Retinal pigment epithelial cell (primary cell): ENCODE results near the gene PARD3.
A peak's percentile ranks its signal among the peaks of the same experiment; 100 is the strongest.

ENCODE experiments used
- DNase-seq: peaks from one replicate; pipeline ENCODE4 v3.0.0-alpha.2; 2010; ENCODE audit warnings: low read depth
- H3K4me3 ChIP-seq: 2 replicates; pipeline ENCODE4 v1.5.1; 2011; ENCODE audit warnings: mild to moderate bottlenecking, low read length, control low read depth, moderate library complexity
- TF ChIP-seq, protein P1 (sequence below): conservative IDR thresholded peaks from 2 replicates; pipeline ENCODE4 v1.5.1; 2011; ENCODE audit warnings: low read depth, low read length, control low read depth, inconsistent platforms

The PARD3 gene

DNA sequence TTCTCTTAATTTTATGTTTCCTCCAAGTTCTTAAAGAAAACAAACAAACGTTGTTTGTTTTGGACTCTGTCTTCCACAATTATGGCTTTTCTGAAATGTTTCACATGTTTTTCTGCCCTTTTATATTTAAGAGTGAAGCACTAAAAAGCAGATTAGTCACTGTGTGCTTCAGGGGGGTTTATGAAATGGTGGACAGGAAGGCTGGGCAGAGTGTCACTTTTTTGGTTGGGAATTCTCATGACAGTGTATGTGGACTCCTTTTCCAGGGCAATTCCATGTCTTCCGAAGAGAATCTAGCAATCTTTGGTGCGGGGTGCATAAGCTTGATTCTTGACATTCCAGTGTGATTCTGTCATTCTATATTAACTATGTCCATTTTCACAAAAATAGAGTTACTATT lies 669.4 kb downstream of the PARD3 start:
- H3K4me3 ChIP-seq = no peak overlapping the region
- DNase-seq = peak; percentile 25
- TF ChIP-seq, protein P1, sequence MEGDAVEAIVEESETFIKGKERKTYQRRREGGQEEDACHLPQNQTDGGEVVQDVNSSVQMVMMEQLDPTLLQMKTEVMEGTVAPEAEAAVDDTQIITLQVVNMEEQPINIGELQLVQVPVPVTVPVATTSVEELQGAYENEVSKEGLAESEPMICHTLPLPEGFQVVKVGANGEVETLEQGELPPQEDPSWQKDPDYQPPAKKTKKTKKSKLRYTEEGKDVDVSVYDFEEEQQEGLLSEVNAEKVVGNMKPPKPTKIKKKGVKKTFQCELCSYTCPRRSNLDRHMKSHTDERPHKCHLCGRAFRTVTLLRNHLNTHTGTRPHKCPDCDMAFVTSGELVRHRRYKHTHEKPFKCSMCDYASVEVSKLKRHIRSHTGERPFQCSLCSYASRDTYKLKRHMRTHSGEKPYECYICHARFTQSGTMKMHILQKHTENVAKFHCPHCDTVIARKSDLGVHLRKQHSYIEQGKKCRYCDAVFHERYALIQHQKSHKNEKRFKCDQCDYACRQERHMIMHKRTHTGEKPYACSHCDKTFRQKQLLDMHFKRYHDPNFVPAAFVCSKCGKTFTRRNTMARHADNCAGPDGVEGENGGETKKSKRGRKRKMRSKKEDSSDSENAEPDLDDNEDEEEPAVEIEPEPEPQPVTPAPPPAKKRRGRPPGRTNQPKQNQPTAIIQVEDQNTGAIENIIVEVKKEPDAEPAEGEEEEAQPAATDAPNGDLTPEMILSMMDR = no peak

DNA sequence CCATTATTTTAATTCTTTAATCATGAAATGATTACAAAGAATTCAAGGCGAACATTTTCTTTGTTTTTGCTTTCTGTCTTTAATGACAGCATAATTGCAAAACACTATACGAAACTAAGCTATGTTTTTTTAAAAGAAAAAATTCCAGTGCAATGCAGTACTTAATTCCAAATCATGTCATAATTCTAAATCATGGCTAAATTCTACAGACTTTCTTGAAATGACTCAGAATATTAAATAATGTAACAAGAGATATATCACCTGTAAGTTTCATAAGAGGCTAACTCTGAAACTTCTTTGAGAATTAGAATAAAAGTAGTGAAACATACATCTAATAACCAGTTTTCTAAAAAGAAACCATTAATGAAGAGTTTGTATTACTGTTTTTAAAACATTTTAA lies 671.6 kb downstream of the PARD3 start:
- DNase-seq = no peak
- TF ChIP-seq, protein P1 = no peak
- H3K4me3 ChIP-seq = no peak overlapping the region

DNA sequence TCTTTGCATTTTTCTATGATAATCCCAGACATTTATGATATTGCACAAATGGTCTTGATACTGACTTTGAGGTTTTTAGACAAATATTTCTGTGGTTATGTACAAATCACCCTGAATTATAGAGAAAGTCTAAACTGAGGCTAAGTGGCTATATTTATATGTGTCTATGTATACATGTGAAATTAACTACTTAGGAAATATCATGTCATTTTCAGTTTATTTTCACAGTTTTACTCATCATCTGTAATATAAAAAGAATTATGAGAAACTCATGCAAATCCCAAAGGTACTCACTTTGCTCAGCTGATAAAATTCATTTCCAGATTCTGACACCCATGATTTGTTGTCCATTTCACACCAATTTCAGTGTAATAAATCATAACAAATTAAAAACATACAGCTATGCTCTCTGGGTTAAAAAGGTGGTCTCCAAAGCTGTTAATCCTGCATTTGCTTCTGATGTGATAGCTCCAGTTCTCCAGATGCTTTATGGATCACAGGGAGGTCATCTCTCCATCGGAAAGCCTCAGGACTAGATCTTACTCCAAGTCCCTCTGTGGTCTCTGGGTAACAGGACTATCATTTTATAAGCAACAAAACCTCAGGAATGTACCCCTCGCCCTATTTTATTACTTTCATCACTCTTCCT lies 673.9 kb downstream of the PARD3 start:
- H3K4me3 ChIP-seq = no peak overlapping the region
- TF ChIP-seq, protein P1 = no peak

DNA sequence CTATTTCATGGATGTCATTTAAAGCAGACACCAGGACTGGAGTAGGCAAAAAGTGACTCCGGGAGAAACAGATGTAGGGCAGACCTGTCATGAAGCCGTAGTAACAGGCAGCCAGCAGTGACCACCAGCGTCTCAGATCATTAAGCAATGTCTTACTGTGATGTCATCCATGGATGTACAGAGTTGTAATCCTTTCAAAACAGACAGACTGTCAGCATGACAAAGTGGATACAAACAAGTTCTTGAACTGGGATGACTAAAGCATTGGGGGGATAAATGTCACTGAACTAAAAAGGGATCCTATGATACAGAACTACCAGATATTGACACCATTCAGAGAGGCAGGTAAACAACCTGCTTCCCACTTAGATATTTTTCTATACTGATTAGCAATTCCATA lies 675.5 kb downstream of the PARD3 start:
- H3K4me3 ChIP-seq = no peak overlapping the region
- TF ChIP-seq, protein P1 = no peak
- peak; percentile 9 for DNase-seq

More for the DNA sequence above, 673.9 kb downstream of the PARD3 start:
- no peak for DNase-seq

DNA sequence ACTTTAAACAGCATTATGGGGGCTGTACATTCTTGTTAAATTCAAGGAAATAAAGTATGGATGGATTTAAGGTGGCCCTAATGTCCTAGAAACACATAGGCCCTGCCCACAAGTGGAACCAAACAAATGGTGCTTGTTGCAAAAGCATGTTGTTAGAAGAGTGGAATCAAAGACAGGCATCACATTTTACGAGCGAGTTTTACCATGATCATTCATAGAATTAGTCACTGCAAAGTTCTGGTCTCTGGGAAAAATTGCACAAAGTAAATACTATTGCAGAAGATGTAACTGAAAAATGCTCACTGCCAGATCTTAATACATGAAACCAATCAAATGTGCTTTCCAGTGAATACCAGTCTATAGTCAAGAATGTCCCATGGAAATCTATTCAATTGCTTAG lies 677.1 kb downstream of the PARD3 start:
- H3K4me3 ChIP-seq = no peak overlapping the region
- TF ChIP-seq, protein P1 = no peak
- no peak for DNase-seq

DNA sequence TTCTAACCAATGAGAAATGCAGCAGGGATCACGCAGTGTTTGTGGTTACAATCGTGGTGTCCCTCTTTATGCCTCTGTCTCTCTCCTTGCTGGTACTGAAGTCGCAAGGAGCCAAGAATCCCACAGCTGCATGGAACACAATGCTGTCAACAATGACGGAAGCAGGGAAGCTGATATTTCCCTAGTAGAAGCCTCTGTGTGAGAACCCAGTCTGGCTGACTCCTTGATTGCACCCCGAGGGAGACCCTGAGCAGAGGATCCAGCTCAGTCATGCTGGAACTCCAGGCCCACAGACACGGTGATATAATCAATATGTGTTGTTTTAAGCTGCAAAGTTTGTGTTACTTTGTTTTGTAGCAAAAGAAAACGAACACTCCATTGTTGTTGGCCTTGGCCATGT lies 677.9 kb downstream of the PARD3 start:
- TF ChIP-seq, protein P1 = no peak
- no peak overlapping the region for H3K4me3 ChIP-seq
- no peak for DNase-seq

DNA sequence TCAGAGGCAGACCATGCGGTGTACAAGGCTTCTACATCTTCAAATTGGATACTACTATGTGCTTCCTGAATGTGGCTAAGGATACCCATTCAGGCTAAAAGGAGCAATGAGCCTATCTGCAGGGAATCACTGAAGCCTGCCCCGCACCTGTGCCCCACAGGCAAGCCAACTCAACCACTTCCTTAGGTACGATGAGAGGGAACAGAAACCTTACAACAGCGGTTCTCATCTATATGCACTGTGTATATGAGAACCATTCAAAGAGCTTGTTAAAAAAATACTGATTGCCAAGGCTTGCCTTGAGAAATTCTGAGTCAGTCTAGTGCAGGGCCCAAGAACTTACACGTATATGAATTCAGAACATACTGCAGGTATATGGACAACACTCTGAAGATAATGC lies 679.6 kb downstream of the PARD3 start:
- no peak overlapping the region for H3K4me3 ChIP-seq
- TF ChIP-seq, protein P1 = no peak
- DNase-seq = no peak
